Lung (tissue), 12 donors: Measurements from ENCODE around the gene RAB27A. TPM values are rescaled to one million over a fixed set of nuclear protein-coding genes. Genes with fewer than 3 reads are reported as not detected.

ENCODE experiments used
- ATAC-seq: fragments of 200-7000 bp; cut with Tn5 transposase; one replicate; pipeline ENCODE4 v1.9.1; 2020; ENCODE audit warnings: moderate number of reproducible peaks; ENCODE audit not compliant: insufficient read depth, low FRiP score
- DNase-seq, 3 donors: peaks; one replicate each; pipeline ENCODE4 v3.0.0-alpha.2; 2013 to 2017
- H3K27ac ChIP-seq, 2 donors: one replicate each; pipeline ENCODE4 v1.5.1; 2013; ENCODE audit warnings: mild to moderate bottlenecking in 2 of 2, moderate library complexity in 2 of 2, control low read depth in 1 of 2, inconsistent platforms in 1 of 2, low read depth in 1 of 2, low read length in 1 of 2
- H3K27me3 ChIP-seq, 3 donors: one replicate each; pipeline ENCODE4 v1.5.1; 2013; ENCODE audit warnings: low read length in 2 of 3; ENCODE audit not compliant: control insufficient read depth in 3 of 3, insufficient read depth in 3 of 3
- H3K36me3 ChIP-seq, 4 donors: one replicate each; pipeline ENCODE4 v1.5.1; 2013; ENCODE audit warnings: low read length in 4 of 4, mild to moderate bottlenecking in 1 of 4, moderate library complexity in 1 of 4; ENCODE audit not compliant: control insufficient read depth in 4 of 4, insufficient read depth in 4 of 4
- H3K4me1 ChIP-seq, 5 donors: one replicate each; pipeline ENCODE4 v1.5.1; 2013; ENCODE audit warnings: low read length in 5 of 5, mild to moderate bottlenecking in 2 of 5, moderate library complexity in 1 of 5; ENCODE audit not compliant: control insufficient read depth in 5 of 5, insufficient read depth in 5 of 5
- H3K4me3 ChIP-seq: one replicate; pipeline ENCODE4 v1.5.1; 2013; ENCODE audit warnings: mild to moderate bottlenecking, control low read depth, moderate library complexity
- H3K9ac ChIP-seq, 2 donors: one replicate each; pipeline ENCODE4 v1.5.1; 2013; ENCODE audit warnings: low read length in 2 of 2, control low read depth in 1 of 2; ENCODE audit not compliant: insufficient read depth in 1 of 2
- H3K9me3 ChIP-seq, 4 donors: one replicate each; pipeline ENCODE4 v1.5.1; 2013; ENCODE audit warnings: low read length in 3 of 4, mild to moderate bottlenecking in 1 of 4, moderate library complexity in 1 of 4; ENCODE audit not compliant: control insufficient read depth in 4 of 4, insufficient read depth in 3 of 4
- WGBS, 2 donors: extraction: QIAGEN DNeasy Blood & Tissue Kit; methylation state at CpG; one replicate each; pipeline ENCODE4 v1.1.7; 2013; 5-methylcytosine and 5-hydroxymethylcytosine counted together
- polyA plus RNA-seq, 2 donors: library from polyadenylated mRNA; stranded (reverse); fragments of 200-250 nt; gene quantifications; one replicate each; pipeline ENCODE4 v1.2.1, GENCODE V29; 2013
- total RNA-seq, 2 donors: library from RNA; depleted of rRNA in 1 of 2; stranded (reverse); fragments of >200 nt in 1 of 2; gene quantifications; one replicate each; pipeline ENCODE4 v1.2.1, GENCODE V29; 2014 to 2021
- TF ChIP-seq, protein P1 (sequence below): IDR thresholded peaks from 2 replicates; pipeline ENCODE4 v1.5.1; 2012; ENCODE audit warnings: mild to moderate bottlenecking; ENCODE audit errors: control extremely low read depth, extremely low read depth
- donor health status: control.
- donor health status: control.
- donor health status: Bipolar disorder and iron deficiency.
- donor health status: healthy.
- donor health status: DM: yes; HTN: yes; CAD: no.

Gene RAB27A
- total and polyA plus RNA-seq, 4 donors = 24.4 to 77.1 (median 63.4) TPM

GRCh38 chr15:55267401-55268175 lies 22.0 kb downstream of the RAB27A start:
- Histone ChIP-seq H3K4me1 (peaks cover 0 to 9% (median 0%) of the 10 kb centered on the region in 5 donors), H3K36me3 (peaks cover 0 to 2% (median 0%) of the 10 kb centered on the region in 4 donors), H3K9ac (no peak overlapping the region), H3K9me3 (no peaks in the 10 kb centered on the region), H3K27me3 (no peaks in the 10 kb centered on the region), H3K27ac (peak overlapping the region in 1 of 2 donors; percentile 8), H3K4me3 (no peak overlapping the region)
- WGBS, 2 donors = 19 to 57% methylated on average over 10 of the region's 10 CpGs
- DNase-seq (peak in 2 of 3 donors; percentile 33 to 41), ATAC-seq (peak; percentile 58)
- TF ChIP-seq, protein P1, sequence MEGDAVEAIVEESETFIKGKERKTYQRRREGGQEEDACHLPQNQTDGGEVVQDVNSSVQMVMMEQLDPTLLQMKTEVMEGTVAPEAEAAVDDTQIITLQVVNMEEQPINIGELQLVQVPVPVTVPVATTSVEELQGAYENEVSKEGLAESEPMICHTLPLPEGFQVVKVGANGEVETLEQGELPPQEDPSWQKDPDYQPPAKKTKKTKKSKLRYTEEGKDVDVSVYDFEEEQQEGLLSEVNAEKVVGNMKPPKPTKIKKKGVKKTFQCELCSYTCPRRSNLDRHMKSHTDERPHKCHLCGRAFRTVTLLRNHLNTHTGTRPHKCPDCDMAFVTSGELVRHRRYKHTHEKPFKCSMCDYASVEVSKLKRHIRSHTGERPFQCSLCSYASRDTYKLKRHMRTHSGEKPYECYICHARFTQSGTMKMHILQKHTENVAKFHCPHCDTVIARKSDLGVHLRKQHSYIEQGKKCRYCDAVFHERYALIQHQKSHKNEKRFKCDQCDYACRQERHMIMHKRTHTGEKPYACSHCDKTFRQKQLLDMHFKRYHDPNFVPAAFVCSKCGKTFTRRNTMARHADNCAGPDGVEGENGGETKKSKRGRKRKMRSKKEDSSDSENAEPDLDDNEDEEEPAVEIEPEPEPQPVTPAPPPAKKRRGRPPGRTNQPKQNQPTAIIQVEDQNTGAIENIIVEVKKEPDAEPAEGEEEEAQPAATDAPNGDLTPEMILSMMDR = no peak

GRCh38 chr15:55266547-55266946 lies 23.1 kb downstream of the RAB27A start:
- Histone ChIP-seq H3K27ac (no peak overlapping the region), H3K36me3 (peaks cover 0 to 2% (median 0%) of the 10 kb centered on the region in 4 donors), H3K9me3 (no peaks in the 10 kb centered on the region), H3K4me3 (no peak overlapping the region), H3K4me1 (peaks cover 0 to 9% (median 0%) of the 10 kb centered on the region in 5 donors), H3K9ac (no peak overlapping the region), H3K27me3 (no peaks in the 10 kb centered on the region)
- TF ChIP-seq, protein P1 = no peak
- DNase-seq = no peak
- 94 to 97% methylated on average over 2 of the region's 2 CpGs for WGBS, 2 donors
- ATAC-seq = no peak

DNA sequence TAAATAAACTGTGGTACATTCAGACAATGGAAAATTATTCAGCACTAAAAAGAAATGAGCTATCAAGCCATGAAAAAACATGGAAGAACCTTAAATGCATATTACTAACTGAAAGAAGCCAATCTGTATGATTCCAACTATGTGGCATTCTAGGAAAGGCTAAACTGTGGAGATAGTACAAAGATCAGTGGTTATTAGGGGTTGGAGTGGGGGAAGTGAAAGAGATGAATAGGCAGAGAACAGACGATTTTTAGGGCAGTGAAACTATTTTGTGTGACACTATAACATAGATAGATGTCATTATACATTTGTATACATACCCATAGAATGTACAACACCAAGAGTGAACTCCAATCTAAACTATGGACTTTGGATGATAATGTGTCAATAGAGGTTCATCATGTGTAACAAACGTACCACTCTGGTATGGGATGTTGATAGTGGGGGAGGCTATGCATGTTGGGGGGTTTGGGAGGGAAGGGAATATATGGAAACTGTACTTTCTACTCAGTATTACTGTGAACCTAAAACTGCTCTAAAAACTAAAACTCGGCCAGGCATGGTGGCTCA lies 29.0 kb downstream of the RAB27A start:
- Histone ChIP-seq H3K9me3 (no peaks in the 10 kb centered on the region), H3K4me1 (peaks cover 0 to 4% (median 0%) of the 10 kb centered on the region in 5 donors), H3K4me3 (no peak overlapping the region), H3K36me3 (peaks cover 0 to 3% (median 0%) of the 10 kb centered on the region in 4 donors), H3K9ac (no peak overlapping the region), H3K27ac (no peak overlapping the region), H3K27me3 (no peaks in the 10 kb centered on the region)
- ATAC-seq (no peak), DNase-seq (no peak)
- 70 to 74% methylated on average over 3 of the region's 3 CpGs for whole genome bisulfite sequencing, 2 donors
- TF ChIP-seq, protein P1 = no peak
